Amygdala (tissue), 56 donors: ENCODE results near the gene GLP1R.

Source experiments
- DNase-seq, 56 donors: peaks; one replicate each; lab custom pipeline; 2025; lab: John Stamatoyannopoulos, UW

GLP1R gene

GRCh38 chr6:39048481-39049399, at the start of gene GLP1R:
GLP1R (plus strand) TSS chr6:39048781; CDS start chr6:39048841, 60 bp downstream.
- no peak for DNase-seq

DNA sequence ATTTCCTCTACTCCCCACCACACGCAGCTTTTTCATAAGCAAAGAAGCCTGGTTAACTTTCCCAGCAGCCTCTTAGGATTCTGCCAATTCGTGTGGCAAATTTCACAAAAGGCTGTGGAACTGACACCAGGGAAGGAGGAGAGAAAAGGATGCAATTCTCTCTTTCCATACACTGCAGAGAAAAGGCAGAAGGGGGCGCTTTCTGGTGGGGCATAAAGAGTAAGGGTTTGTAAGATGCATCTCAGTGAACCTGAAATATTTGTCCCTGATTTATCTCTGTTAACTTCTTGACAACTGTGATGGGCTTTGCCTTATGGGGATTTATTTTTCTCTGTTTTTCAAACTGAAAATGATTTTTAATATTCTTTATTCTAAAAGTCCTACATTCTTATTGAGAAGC, 45.5 kb upstream of the GLP1R start:
- no peak for DNase-seq

DNA sequence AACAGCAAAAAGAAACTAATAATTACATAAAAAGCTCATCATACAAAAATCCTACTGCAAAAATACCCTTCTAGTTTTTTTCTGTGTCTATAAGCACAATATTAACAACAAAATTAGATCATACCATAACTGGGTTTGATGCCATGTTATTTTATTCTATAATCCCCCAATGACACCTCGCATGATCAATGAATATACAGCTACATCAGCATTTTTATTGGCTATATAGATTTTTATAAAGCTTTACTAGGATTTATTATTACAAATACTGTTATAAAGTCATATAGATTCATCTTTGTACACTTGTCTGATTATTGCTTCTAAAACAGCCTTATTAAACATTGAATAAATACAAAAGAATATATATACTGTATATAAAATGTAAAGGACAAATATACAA, 45.1 kb upstream of the GLP1R start:
- no peak for DNase-seq

DNA sequence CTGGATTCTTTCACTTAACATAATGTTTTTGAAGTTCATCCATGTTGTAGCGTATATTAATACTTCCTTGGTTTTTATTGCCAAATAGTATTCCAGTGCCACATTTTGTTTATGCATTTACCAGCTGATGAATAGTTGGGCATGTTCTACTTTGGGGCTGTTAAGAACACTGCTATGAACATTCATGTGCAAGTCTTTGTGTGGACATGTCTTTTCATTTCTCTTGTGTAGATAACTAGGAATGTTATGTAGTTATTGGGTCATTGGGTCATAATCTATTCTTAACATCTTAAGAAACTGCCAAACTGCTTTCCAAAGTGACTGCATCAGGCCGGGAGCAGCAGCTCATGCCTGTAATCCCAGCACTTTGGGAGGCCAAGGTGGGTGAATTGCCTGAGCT, 43.8 kb upstream of the GLP1R start:
- no peak for DNase-seq

DNA sequence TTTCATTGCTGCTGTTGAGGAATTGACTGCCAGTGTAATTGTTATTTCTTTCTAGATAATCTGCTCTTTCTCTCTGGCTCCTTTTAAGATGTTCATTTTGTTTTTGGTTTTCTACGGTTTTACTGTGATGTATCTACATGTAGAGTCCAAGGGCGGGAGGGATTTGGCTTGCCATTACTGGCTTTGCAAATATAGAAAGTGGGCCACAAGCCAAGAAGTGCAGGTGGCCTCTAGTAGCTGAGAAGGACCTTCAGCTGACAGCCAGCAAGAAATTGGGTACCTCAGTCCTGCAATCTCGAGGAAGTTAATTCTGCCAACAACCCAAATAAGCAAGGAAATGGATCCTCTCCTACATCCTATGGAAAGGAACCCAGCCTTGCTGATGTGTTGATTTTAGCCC, 42.8 kb upstream of the GLP1R start:
- DNase-seq, result no peak

- no peak for DNase-seq
Observed at GRCh38 chr6:39007575-39007974, 41.0 kb upstream of the GLP1R start.

GRCh38 chr6:39008737-39009136, 39.8 kb upstream of the GLP1R start:
- DNase-seq, result no peak

DNA sequence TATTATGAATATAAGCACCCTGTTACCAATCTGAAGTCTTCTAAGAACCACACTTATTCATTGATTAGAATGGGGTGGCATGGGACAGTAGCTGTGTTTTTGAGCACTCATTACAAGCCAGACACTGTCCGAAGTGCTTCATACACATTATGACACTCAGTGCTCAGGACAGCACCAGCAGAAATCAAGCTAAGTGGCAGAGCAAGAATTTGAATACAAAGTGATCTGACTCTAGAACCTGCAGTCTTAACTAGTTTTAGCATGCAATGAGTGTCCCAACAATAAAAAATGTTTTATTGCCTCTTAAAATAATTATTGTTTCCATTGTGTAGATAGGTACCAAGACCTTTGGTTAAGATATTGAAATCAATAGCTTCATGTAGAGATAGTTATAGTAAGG, 39.1 kb upstream of the GLP1R start:
- no peak for DNase-seq

DNA sequence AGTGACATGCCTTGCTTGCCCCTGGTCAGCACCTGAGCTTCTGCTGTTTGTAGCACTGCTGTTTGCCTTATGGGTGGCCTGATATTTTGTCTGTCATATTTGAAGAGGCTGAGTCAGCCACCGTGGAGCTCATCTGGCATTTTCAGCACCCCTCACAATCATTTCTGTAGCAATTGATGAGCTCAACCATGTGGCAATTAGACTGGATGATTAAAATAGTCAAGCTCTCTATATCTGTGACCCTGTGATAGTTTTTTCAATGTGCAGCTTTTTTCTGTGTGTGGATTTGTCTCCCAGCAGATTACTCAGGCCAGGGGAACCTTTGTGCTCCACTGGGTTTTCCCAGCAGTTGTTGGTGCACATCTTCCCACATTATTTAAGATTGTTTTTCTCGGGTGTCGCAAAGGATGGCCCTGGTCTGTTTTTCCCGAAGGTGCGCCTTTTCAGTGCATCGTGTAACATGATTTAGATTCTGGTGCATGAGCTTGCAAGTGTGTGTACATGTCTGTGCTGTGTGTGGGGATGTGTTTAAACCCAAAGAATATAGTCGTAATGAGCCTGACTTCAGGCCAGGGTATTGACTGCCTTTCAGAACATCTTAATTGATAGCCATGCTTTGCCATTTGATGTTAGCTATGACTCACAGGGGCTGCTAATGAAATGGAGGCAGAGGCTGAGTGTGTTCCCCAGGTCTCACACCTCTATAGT, 31.6 kb upstream of the GLP1R start:
- no peak for DNase-seq

GRCh38 chr6:39017547-39017880, 31.1 kb upstream of the GLP1R start:
- no peak for DNase-seq

DNA sequence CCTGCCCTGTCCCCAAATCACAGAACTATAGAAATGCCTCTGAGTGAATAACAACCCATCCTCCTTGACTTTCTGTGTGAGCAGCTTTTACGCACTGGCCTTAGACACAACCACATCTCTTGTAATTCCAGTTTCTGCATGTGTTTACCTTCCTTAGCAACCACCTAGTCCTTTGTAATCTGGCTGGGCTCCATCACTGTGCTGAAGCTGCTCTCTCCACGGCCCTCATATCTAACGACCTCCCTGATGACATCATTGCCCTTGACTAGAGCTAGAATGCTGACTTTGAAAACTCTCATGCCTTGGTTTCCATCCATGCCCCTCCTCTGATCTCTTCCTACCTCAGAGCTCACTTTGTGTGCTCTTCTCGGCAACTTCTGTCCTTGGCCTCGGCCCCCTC, 30.5 kb upstream of the GLP1R start:
- DNase-seq, result no peak

DNA sequence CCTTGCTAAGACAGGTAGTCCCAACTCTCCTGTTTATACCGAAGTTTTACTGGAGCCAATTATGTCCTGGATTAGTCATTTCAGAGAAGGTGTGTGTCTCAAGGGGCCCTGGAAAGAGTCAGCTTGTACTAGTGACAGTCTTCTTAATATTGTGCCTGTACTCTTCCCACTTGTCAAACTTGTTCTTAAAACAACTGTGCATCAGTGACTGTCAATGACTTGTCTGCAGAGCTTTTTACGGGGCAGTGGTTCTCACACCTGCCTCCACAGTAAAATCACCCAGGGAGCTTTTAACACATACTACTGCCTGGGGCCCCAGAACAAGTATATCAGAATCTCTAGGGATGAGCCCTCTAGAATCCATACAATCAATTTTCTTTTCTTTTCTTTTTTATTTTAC, 28.4 kb upstream of the GLP1R start:
- no peak for DNase-seq

DNA sequence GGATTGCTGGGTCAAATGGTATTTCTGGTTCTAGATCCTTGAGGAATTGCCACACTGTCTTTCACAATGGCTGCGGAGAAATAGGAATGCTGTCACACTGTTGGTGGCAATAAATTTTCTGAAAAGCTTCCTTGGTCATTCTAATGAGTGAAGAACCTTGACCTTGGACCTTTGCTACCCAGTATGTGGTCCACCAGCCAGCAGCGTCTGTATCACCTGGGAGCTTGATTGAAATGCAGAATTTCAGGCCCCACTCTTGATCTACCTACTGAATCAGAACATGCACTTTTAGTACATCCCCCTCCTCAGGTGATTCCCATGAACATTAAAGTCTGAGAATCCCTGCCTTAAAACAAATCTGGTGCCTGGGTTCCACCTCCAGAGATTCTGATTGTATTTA, 27.5 kb upstream of the GLP1R start:
- DNase-seq, result no peak

DNA sequence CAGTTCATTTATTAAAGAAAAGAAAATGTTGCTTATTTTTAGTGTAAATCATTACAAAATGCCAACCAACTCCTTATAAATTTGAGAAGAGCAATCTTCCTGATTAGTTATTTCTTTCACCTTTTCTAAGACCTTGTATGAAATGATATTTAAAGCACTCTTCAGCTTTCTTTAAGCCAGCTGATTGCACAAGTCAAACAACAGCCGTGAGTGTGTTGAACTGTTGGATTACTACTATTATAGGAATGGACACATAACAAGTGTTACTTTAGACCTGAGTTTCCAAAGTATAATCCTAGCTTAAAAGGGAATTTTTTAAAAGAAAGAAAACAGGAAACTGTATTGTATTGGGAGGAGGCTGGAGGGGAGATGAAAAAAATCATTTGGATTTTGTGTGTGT, 26.8 kb upstream of the GLP1R start:
- DNase-seq, result no peak

DNA sequence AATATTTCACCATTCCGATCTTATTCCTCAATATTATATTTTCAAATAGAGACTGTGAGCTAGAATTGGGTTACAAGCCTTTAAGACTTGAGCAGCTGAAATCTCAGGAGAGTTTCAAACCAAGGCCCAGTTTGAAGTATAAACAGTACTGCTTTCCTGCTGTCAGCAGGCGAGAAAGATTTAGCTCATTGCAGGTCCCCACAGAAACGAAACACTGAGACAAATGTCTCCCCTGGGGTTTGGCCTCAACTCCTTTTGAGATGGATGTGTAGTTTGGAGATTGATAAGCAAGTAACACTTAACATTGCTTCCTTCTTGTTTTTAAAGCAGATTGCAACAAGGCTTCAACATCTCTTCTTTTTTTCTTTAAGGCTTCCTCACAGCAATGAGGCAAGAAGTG, 22.4 kb upstream of the GLP1R start:
- DNase-seq, result no peak

GRCh38 chr6:39029156-39030011, 19.2 kb upstream of the GLP1R start:
- DNase-seq, result no peak

DNA sequence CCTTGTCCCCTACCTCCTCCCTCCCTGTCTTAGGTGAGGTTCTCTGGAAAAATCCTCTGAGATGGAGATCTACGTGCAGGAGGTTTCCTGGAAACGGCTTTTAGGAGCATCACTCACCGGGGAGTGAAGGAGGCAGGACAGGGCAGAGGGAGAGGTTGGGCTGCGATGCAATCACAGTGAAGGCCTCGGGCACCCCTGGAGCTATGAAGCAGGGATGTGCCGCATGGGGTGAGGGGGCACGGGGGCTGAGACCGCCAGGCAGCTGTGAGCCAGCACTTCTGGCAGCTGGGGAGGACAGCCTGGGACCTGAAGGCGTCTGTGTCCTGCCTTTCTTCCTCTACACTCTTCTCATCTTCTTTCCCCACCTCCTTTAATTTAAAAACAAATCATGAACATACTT, 12.9 kb upstream of the GLP1R start:
- DNase-seq, result no peak

GRCh38 chr6:39037082-39037508, 11.5 kb upstream of the GLP1R start:
- no peak for DNase-seq

DNA sequence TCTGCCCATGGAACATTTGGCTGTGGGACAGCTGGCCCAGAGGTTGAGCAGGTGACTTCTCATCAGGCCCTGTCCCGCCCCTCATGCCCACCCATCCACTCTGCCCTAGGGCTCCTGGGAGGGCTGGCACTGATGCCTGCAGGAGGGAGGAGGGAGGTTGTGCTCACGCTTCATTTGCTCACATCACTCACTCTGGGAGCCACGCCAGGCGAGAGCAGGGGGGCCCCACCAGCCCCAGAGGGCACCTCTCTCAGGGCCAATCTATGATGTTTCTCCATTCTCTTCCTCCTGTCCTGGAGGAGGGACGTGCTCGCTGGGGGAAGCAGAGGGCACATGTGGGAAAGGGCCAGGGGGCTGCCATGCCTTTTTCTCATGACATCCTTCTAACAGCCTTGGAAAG, 10.9 kb upstream of the GLP1R start:
- DNase-seq, result no peak

DNA sequence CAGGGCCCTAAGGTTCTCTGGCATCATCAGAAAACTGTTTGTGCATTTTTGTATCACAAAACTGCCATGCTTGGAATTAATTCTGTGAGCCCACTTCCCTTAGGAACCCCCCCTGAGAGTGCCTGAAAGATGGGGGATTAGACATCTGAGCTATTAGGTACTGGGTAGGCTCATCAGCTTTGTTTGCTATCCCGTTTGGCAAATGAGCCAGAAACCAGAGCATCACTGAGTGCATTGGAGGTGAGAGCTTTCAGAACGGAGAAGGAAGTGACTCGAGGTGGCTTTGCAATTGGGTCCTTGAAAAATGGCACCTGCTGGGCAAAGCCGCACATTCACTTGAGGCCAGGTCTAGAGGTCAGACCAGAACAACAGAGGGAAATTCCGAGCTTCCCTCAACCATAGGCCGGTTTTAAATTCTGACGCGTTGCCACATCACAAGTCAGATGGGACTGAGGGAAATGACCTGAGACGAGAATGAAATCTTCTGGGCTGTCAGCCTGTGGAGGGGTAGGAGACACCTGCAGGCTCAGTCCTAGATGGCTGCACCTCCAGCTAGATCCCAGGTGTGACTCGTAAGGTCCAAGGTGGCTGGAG, 8.4 kb upstream of the GLP1R start:
- DNase-seq, result no peak

DNA sequence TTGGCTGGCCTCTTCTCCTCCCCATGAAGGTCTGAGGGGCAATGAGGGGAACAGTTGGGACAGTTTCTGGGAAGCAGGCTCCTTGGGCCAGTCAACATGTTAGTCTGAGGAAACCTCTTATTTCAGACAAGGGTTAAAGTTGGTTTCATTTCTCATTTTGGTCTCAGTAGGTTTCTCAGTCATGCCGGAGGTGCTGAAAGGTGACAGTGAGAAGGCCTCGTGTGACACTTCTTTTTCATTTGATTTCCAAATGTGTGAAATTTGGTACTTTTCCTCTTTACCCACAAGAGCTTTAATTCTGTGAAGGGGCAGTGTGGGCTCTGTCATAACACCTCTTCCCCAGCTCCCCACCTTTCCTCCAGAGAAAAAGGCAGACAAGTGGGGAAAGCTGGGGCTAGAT, 7.5 kb upstream of the GLP1R start:
- DNase-seq, result no peak
